HG02943 (cell line): ENCODE measurements around the gene ZNF69.
"Not testable (repeated sequence)": the region's sequence is repeated elsewhere in the genome, so short reads cannot be mapped to it uniquely, and the experiment has no call there.

ENCODE experiments used
- ATAC-seq: cut with Tn5 transposase; IDR thresholded peaks from one replicate; pipeline ENCODE4 v1.9.1; 2021; ENCODE audit warnings: mild to moderate bottlenecking, low read depth, moderate library complexity; ENCODE audit not compliant: unreplicated experiment

Gene ZNF69

GRCh38 chr19:11887611-11888531, at the start of gene ZNF69:
Gene ZNF69, plus strand, starts transcription at chr19:11887782. Its CDS starts 142 bp downstream, at chr19:11887924.
- ATAC-seq, result peak; percentile 71

GRCh38 chr19:11843722-11844121, 43.9 kb upstream of the ZNF69 start:
- no peak for ATAC-seq

GRCh38 chr19:11847615-11848014, 40.0 kb upstream of the ZNF69 start:
- ATAC-seq, result not testable (repeated sequence)

- no peak for ATAC-seq
Observed at GRCh38 chr19:11848200-11848593, 39.4 kb upstream of the ZNF69 start.

- ATAC-seq, result no peak
Observed at GRCh38 chr19:11848594-11849469, 38.8 kb upstream of the ZNF69 start, which contains the start of gene ZNF439. Gene ZNF439, plus strand, starts transcription at chr19:11848726. Its CDS starts 142 bp downstream, at chr19:11848868.

- not testable (repeated sequence) for ATAC-seq
Observed at GRCh38 chr19:11850289-11850688, 37.3 kb upstream of the ZNF69 start.

- ATAC-seq, result no peak
Observed at GRCh38 chr19:11853358-11853757, 34.2 kb upstream of the ZNF69 start.

GRCh38 chr19:11856596-11857250, 30.9 kb upstream of the ZNF69 start:
- no peak for ATAC-seq

- ATAC-seq, result no peak
Observed at GRCh38 chr19:11860721-11861120, 26.9 kb upstream of the ZNF69 start.

- no peak for ATAC-seq
Observed at GRCh38 chr19:11861301-11861700, 26.3 kb upstream of the ZNF69 start.

GRCh38 chr19:11867766-11868165, 19.8 kb upstream of the ZNF69 start:
- ATAC-seq, result not testable (repeated sequence)

- no peak for ATAC-seq
Observed at GRCh38 chr19:11868188-11868587, 19.4 kb upstream of the ZNF69 start.

GRCh38 chr19:11872624-11873023, 15.0 kb upstream of the ZNF69 start:
- ATAC-seq, result no peak

GRCh38 chr19:11873762-11874161, 13.8 kb upstream of the ZNF69 start:
- no peak for ATAC-seq

- not testable (repeated sequence) for ATAC-seq
Observed at GRCh38 chr19:11879687-11880266, 7.8 kb upstream of the ZNF69 start.

GRCh38 chr19:11880598-11880997, 7.0 kb upstream of the ZNF69 start:
- no peak for ATAC-seq

GRCh38 chr19:11881151-11881800, 6.3 kb upstream of the ZNF69 start:
- no peak for ATAC-seq

GRCh38 chr19:11882606-11883005, 5.0 kb upstream of the ZNF69 start:
- no peak for ATAC-seq

GRCh38 chr19:11887234-11887610, 360 bp upstream of the ZNF69 start:
- ATAC-seq, result no peak

GRCh38 chr19:11889901-11890300, 2.3 kb downstream of the ZNF69 start:
- ATAC-seq, result not testable (repeated sequence)
